CD4-positive, CD25-positive, alpha-beta regulatory T cell (primary cell): ENCODE measurements around the gene BOC. TPM values are rescaled to one million over a fixed set of nuclear protein-coding genes. Genes with fewer than 3 reads are reported as not detected.

Experiments
- ATAC-seq, 2 donors: fragments of 150-1000 bp; cut with Tn5 transposase; one replicate each; pipeline ENCODE4 v1.10.0; 2021; ENCODE audit warnings: low read depth in 2 of 2, moderate number of reproducible peaks in 2 of 2, moderate library complexity in 1 of 2
- DNase-seq, 3 donors: peaks; one replicate each; pipeline versions ENCODE4 v3.0.0 to v3.0.0-alpha.2; 2012 to 2022; ENCODE audit warnings: mixed read lengths in 1 of 3
- H3K27ac ChIP-seq: one replicate; pipeline ENCODE4 v1.7.0; 2013; ENCODE audit warnings: mild to moderate bottlenecking, low read length; ENCODE audit not compliant: insufficient read depth, poor library complexity, severe bottlenecking
- H3K27me3 ChIP-seq: one replicate; pipeline ENCODE4 v1.7.0; 2013; ENCODE audit warnings: low read length; ENCODE audit not compliant: control insufficient read depth, insufficient read depth
- H3K36me3 ChIP-seq: one replicate; pipeline ENCODE4 v1.7.0; 2013; ENCODE audit warnings: mild to moderate bottlenecking, low read length, moderate library complexity; ENCODE audit not compliant: control insufficient read depth, insufficient read depth
- H3K4me1 ChIP-seq: 2 replicates; pipeline ENCODE4 v1.7.0; 2013; ENCODE audit warnings: mild to moderate bottlenecking, low read length; ENCODE audit not compliant: insufficient read depth, control insufficient read depth, poor library complexity, severe bottlenecking
- H3K4me3 ChIP-seq: one replicate; pipeline ENCODE4 v1.7.0; 2013; ENCODE audit warnings: low read depth, mild to moderate bottlenecking, low read length, moderate library complexity
- H3K9me3 ChIP-seq, 2 experiments: 1 replicate in 1 of 2; 2 replicates in 1 of 2; pipeline ENCODE4 v1.7.0; 2013; ENCODE audit warnings: low read length in 2 of 2, mild to moderate bottlenecking in 1 of 2, moderate library complexity in 1 of 2; ENCODE audit not compliant: control insufficient read depth in 2 of 2
- H3K27ac Mint-ChIP-seq, 3 donors: one replicate each; pipeline ENCODE4 v1.8.0; 2020 to 2022; ENCODE audit warnings: mild to moderate bottlenecking in 3 of 3, mixed read lengths in 3 of 3, moderate library complexity in 2 of 3
- H3K27me3 Mint-ChIP-seq: one replicate; pipeline ENCODE4 v1.8.0; 2022; ENCODE audit warnings: mild to moderate bottlenecking, mixed read lengths
- H3K36me3 Mint-ChIP-seq: one replicate; pipeline ENCODE4 v1.8.0; 2020; ENCODE audit warnings: mixed read lengths
- H3K4me1 Mint-ChIP-seq, 4 donors: one replicate each; pipeline ENCODE4 v1.8.0; 2020 to 2022; ENCODE audit warnings: mixed read lengths in 4 of 4, mild to moderate bottlenecking in 1 of 4
- H3K4me3 Mint-ChIP-seq, 4 donors: one replicate each; pipeline ENCODE4 v1.8.0; 2020 to 2022; ENCODE audit warnings: mild to moderate bottlenecking in 4 of 4, mixed read lengths in 4 of 4, moderate library complexity in 3 of 4
- H3K9me3 Mint-ChIP-seq, 7 donors: one replicate each; pipeline ENCODE4 v1.8.0; 2020 to 2022; ENCODE audit warnings: mixed read lengths in 7 of 7, mild to moderate bottlenecking in 3 of 7, moderate library complexity in 2 of 7
- polyA plus RNA-seq, 4 donors: library from polyadenylated mRNA; unstranded; fragments of 300-500 nt; fragmentation: Illumina TruSeq; gene quantifications; one replicate each; pipeline ENCODE4 v1.2.3, GENCODE V29; 2021
- total RNA-seq: library from RNA; stranded (reverse); gene quantifications from one replicate; pipeline ENCODE4 v1.2.3, GENCODE V29; 2022

BOC gene
- total RNA-seq (not detected), polyA plus RNA-seq (not detected)

DNA sequence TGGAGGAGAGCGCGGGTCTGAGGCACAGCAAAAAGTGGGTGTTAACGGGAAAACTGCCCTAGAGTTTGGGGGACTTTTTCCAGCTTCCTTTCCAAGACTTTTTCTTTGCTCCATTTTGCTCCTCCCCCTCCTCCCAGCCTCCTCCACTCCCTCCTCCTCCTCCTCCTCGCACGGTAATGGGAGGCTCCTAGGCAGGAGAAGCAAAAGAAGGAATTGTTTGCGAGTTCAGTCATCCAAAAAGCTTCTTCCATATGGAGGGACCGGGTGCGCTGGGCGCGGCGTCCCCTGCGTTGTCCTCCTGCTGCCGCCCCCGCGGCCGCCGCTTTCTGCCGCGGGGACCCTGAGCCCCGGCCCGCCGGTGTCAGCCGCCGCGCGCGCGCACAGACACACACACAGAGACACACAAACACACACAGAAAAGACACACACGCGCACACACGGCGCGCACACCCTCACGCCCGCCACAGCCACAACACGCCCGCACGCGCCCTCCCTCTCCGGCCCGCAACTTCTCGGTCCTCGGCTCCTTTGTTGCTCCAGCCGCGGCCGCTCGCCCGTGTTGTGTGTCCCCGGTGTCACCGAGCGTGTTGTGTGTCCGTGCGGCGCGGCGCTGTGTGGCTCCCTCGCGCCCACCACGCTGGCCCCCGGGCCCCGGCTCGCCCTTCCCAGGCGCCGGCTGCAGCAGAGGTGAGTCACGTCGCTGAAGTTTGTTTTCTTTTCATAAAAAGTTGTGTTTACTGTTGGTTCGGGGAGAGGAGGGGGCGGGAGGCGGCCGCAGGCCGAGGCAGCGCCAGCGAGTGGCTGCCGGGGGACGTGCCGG, at the start of gene BOC:
Gene BOC (plus strand): TSS at position 228 of the 820 bp plus-strand sequence. CDS start 38,246 bp downstream, outside the sequence.
- Mint-ChIP-seq H3K9me3 (peaks cover 0 to 3% (median 0%) of the 10 kb centered on the region in 7 donors), H3K4me3 (peak within 1 kb of the TSS in 2 of 4 donors; percentile 38 to 52), H3K27ac (no peak within 1 kb of the TSS), H3K4me1 (peaks cover 0 to 15% (median 5%) of the 10 kb centered on the region in 4 donors), H3K27me3 (peaks cover 75% of the 10 kb centered on the region), H3K36me3 (no peaks in the 10 kb centered on the region)
- Histone ChIP-seq H3K9me3 (no peaks in the 10 kb centered on the region), H3K36me3 (no peaks in the 10 kb centered on the region), H3K27ac (no peak within 1 kb of the TSS), H3K27me3 (peaks cover 21% of the 10 kb centered on the region), H3K4me3 (no peak within 1 kb of the TSS), H3K4me1 (no peaks in the 10 kb centered on the region)
- DNase-seq, result no peak
- no peak for ATAC-seq

- Mint-ChIP-seq H3K4me1 (no peaks in the 10 kb centered on the region), H3K36me3 (no peaks in the 10 kb centered on the region), H3K27ac (no peak overlapping the region), H3K27me3 (peaks cover 7% of the 10 kb centered on the region), H3K9me3 (peaks cover 0 to 5% (median 0%) of the 10 kb centered on the region in 7 donors), H3K4me3 (no peak overlapping the region)
- no peaks in the 10 kb centered on the region for H3K36me3 ChIP-seq
- DNase-seq (no peak), ATAC-seq (no peak)
- no peaks in the 10 kb centered on the region for H3K9me3 ChIP-seq
- no peak overlapping the region for H3K4me3 ChIP-seq
- H3K4me1 ChIP-seq, result no peaks in the 10 kb centered on the region
- no peaks in the 10 kb centered on the region for H3K27me3 ChIP-seq
- no peak overlapping the region for H3K27ac ChIP-seq
Observed at GRCh38 chr3:113161661-113162060, 49.7 kb upstream of the BOC start.

DNA sequence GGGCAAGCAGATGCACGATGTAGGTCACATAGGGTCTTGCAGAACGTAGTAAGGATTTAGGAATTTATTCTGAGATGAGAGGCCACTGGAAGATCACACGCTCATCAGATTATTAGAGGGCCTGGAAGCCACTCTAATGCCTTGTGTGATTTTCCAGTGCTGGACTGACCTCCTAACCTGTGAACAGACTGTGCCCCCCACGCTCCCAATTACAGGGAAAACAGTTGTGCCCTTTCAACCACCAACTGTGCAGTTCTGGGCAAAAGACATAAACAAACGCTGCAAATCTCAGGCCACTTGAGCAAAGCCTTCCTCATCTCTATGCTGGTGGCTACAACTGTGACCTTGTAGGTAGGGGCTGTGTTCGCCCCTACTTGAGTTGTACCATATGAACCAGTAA, 48.2 kb upstream of the BOC start:
- H3K27ac ChIP-seq, result no peak overlapping the region
- no peaks in the 10 kb centered on the region for H3K4me1 ChIP-seq
- no peaks in the 10 kb centered on the region for H3K36me3 ChIP-seq
- no peaks in the 10 kb centered on the region for H3K27me3 ChIP-seq
- Mint-ChIP-seq H3K27me3 (peaks cover 7% of the 10 kb centered on the region), H3K4me1 (no peaks in the 10 kb centered on the region), H3K36me3 (no peaks in the 10 kb centered on the region), H3K9me3 (peaks cover 0 to 5% (median 0%) of the 10 kb centered on the region in 7 donors), H3K4me3 (no peak overlapping the region), H3K27ac (no peak overlapping the region)
- H3K4me3 ChIP-seq, result no peak overlapping the region
- ATAC-seq, result no peak
- no peak for DNase-seq
- no peaks in the 10 kb centered on the region for H3K9me3 ChIP-seq

- DNase-seq, result no peak
- no peak overlapping the region for H3K27ac Mint-ChIP-seq
- no peaks in the 10 kb centered on the region for H3K36me3 ChIP-seq
- H3K4me3 ChIP-seq, result no peak overlapping the region
- no peaks in the 10 kb centered on the region for H3K4me1 ChIP-seq
- no peaks in the 10 kb centered on the region for H3K36me3 Mint-ChIP-seq
- H3K27me3 Mint-ChIP-seq, result peaks cover 7% of the 10 kb centered on the region
- no peaks in the 10 kb centered on the region for H3K27me3 ChIP-seq
- H3K27ac ChIP-seq, result no peak overlapping the region
- H3K9me3 Mint-ChIP-seq, result peaks cover 0 to 3% (median 0%) of the 10 kb centered on the region in 7 donors
- ATAC-seq, result no peak
- no peak overlapping the region for H3K4me3 Mint-ChIP-seq
- no peaks in the 10 kb centered on the region for H3K9me3 ChIP-seq
- H3K4me1 Mint-ChIP-seq, result no peaks in the 10 kb centered on the region
Observed at GRCh38 chr3:113165841-113166240, 45.5 kb upstream of the BOC start.

GRCh38 chr3:113166357-113166718, 45.0 kb upstream of the BOC start:
- ATAC-seq (no peak), DNase-seq (no peak)
- Histone ChIP-seq H3K27me3 (no peaks in the 10 kb centered on the region), H3K4me3 (no peak overlapping the region), H3K9me3 (no peaks in the 10 kb centered on the region), H3K36me3 (no peaks in the 10 kb centered on the region), H3K27ac (no peak overlapping the region), H3K4me1 (no peaks in the 10 kb centered on the region)
- Mint-ChIP-seq H3K4me3 (no peak overlapping the region), H3K27ac (no peak overlapping the region), H3K36me3 (no peaks in the 10 kb centered on the region), H3K27me3 (peaks cover 7% of the 10 kb centered on the region), H3K4me1 (no peaks in the 10 kb centered on the region), H3K9me3 (peaks cover 0 to 3% (median 0%) of the 10 kb centered on the region in 7 donors)

DNA sequence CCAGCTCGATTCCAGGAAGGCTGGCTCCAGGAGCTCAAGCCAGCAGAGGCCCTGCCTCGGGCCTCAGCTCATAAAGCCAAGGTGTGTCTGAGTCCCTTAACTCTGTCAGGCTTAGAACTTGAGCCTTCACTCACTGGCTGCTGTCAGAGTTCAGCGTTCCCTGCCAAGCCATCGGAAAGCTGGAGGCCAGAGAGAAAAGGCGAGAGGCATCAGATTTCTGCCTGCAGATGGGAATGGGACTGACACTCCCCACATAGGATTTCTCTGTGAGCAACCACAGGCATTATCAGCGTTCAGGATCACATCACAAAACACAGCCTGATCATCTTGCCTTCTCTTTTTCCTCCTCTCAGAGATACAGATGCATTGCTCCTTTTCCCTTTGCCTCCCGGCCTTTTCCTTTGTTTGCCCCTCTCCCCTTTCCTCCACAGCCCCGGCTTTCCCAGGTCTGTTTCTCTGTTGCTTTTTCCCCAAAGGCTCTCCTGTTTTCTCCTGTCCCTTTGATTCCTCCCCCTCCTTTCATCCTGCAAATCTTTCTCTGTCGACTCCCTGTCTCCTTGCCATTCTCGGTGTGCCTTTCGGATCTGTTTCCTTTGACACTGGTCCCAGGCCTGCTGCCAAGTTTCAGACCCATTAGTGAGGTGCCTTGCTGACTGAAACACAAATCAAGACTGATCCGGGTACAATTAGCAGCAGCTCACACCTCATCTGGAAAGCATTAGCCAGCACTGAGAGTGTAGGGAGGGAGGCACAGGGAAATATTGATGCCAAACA, 44.5 kb upstream of the BOC start:
- ATAC-seq (no peak), DNase-seq (no peak)
- peaks cover 0 to 3% (median 0%) of the 10 kb centered on the region in 7 donors for H3K9me3 Mint-ChIP-seq
- H3K4me1 Mint-ChIP-seq, result no peaks in the 10 kb centered on the region
- H3K36me3 Mint-ChIP-seq, result no peaks in the 10 kb centered on the region
- no peaks in the 10 kb centered on the region for H3K36me3 ChIP-seq
- H3K4me3 Mint-ChIP-seq, result no peak overlapping the region
- no peak overlapping the region for H3K27ac ChIP-seq
- peaks cover 11% of the 10 kb centered on the region for H3K27me3 Mint-ChIP-seq
- no peaks in the 10 kb centered on the region for H3K4me1 ChIP-seq
- H3K4me3 ChIP-seq, result no peak overlapping the region
- no peaks in the 10 kb centered on the region for H3K9me3 ChIP-seq
- no peaks in the 10 kb centered on the region for H3K27me3 ChIP-seq
- no peak overlapping the region for H3K27ac Mint-ChIP-seq

DNA sequence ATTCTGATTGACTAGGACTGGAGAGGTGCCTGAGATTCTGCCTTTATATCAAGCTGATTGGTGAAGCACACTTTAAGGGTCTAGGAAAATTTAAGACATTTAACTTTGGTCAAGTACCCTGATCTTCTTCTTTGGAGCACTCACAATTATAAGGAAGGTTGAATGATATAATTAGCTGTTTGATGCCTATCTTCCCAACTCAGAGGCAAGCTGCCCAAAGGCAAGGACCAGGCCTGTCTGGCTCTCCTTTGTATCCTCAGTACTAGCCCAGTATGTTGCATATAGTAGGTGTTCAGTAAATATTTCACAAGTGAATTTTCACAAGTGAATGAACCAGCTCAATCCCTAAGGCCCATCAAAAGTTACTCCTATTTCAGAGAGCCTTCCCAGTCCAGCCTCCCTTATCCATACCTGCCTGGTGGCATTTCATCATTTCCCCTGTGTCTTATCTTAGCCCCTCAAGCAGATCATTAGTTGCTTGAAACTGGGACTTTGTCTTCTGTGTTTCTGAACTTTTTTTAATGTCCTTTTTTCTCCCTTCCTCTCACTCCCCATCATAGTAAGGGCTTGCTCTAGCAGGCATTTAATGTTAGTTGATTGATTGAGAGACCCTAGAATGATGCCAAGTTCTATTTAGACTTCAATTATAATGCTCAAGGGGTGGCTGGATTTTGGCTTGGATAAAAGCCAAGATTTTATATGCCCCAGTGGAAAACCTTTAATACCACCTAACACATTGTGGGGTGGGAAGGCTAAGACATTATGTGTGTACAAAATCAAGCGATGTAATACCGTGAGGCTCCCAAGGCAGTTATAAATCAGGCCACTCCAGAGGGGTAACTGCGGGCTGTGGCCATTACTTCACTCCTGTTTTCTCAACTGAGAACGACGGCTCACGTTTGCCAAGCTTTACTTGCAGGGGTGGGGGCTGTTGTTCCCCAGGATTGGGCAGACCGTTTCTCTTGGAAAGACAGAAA, 43.2 kb upstream of the BOC start:
- Mint-ChIP-seq H3K27me3 (peaks cover 11% of the 10 kb centered on the region), H3K9me3 (peaks cover 0 to 3% (median 0%) of the 10 kb centered on the region in 7 donors), H3K4me3 (no peak overlapping the region), H3K27ac (no peak overlapping the region), H3K4me1 (no peaks in the 10 kb centered on the region), H3K36me3 (no peaks in the 10 kb centered on the region)
- H3K4me1 ChIP-seq, result no peaks in the 10 kb centered on the region
- no peak for DNase-seq
- H3K36me3 ChIP-seq, result no peaks in the 10 kb centered on the region
- no peaks in the 10 kb centered on the region for H3K9me3 ChIP-seq
- H3K27ac ChIP-seq, result no peak overlapping the region
- no peak overlapping the region for H3K4me3 ChIP-seq
- no peaks in the 10 kb centered on the region for H3K27me3 ChIP-seq
- no peak for ATAC-seq
